IPS DF 4.7 (cell line): ENCODE results near the gene GSE1.

ENCODE experiments used
- DNase-seq: peaks from one replicate; pipeline ENCODE4 v3.0.0-alpha.2; 2013; ENCODE audit warnings: low spot score; ENCODE audit errors: extremely low read depth

GSE1 gene

GRCh38 chr16:85645021-85645589 lies 32.0 kb downstream of the GSE1 start:
- no peak for DNase-seq

- no peak for DNase-seq
These were observed 33.3 kb downstream of the GSE1 start for GRCh38 chr16:85646358-85646907.

GRCh38 chr16:85646976-85647375 lies 33.9 kb downstream of the GSE1 start:
- DNase-seq = no peak

- DNase-seq = no peak
These were observed 35.1 kb downstream of the GSE1 start for GRCh38 chr16:85648070-85648714.

- no peak for DNase-seq
These were observed 35.7 kb downstream of the GSE1 start for GRCh38 chr16:85648805-85649204.

GRCh38 chr16:85649411-85650134 lies 36.5 kb downstream of the GSE1 start:
- no peak for DNase-seq

GRCh38 chr16:85650135-85650843 lies 37.2 kb downstream of the GSE1 start:
- DNase-seq = no peak

- DNase-seq = no peak
These were observed 37.9 kb downstream of the GSE1 start for GRCh38 chr16:85650844-85651628.

GRCh38 chr16:85651629-85652430 lies 38.7 kb downstream of the GSE1 start:
- DNase-seq = no peak

GRCh38 chr16:85652431-85653221 lies 39.5 kb downstream of the GSE1 start:
- no peak for DNase-seq

GRCh38 chr16:85653290-85653891 lies 40.3 kb downstream of the GSE1 start:
- DNase-seq = no peak

- DNase-seq = no peak
These were observed 41.4 kb downstream of the GSE1 start for GRCh38 chr16:85654251-85655095.

- no peak for DNase-seq
These were observed 42.4 kb downstream of the GSE1 start for GRCh38 chr16:85655216-85656129.

GRCh38 chr16:85656351-85657266 lies 43.5 kb downstream of the GSE1 start:
- no peak for DNase-seq

- DNase-seq = no peak
These were observed 44.1 kb downstream of the GSE1 start for GRCh38 chr16:85657267-85657650.

GRCh38 chr16:85657996-85658395 lies 44.9 kb downstream of the GSE1 start:
- DNase-seq = no peak
